WERI-Rb-1 (cell line): ENCODE measurements around the gene VTI1A.
A peak's percentile ranks its signal among the peaks of the same experiment; 100 is the strongest.

ENCODE experiments used
- DNase-seq: peaks from one replicate; pipeline ENCODE4 v3.0.0-alpha.2; 2020
- H3K27ac ChIP-seq: fragments of 250-450 bp; sonication (Bioruptor Pico); 2 replicates; pipeline ENCODE4 v1.5.1; 2020; ENCODE audit warnings: mild to moderate bottlenecking, moderate library complexity
- H3K27me3 ChIP-seq: fragments of 250-450 bp; sonication (Bioruptor Pico); 2 replicates; pipeline ENCODE4 v1.5.1; 2021; ENCODE audit warnings: mild to moderate bottlenecking, low read depth, moderate library complexity; ENCODE audit not compliant: insufficient read depth, severe bottlenecking
- H3K36me3 ChIP-seq: fragments of 250-450 bp; sonication (Bioruptor Pico); 2 replicates; pipeline ENCODE4 v1.5.1; 2020; ENCODE audit warnings: mild to moderate bottlenecking, moderate library complexity
- H3K4me3 ChIP-seq: 2 replicates; pipeline ENCODE4 v1.5.1; 2011; ENCODE audit warnings: low read depth, mild to moderate bottlenecking, control low read depth, low read length
- H3K9me3 ChIP-seq: fragments of 250-450 bp; sonication (Bioruptor Pico); 2 replicates; pipeline ENCODE4 v1.5.1; 2021; ENCODE audit warnings: mild to moderate bottlenecking, moderate library complexity; ENCODE audit not compliant: severe bottlenecking
- TF ChIP-seq, protein P1 (sequence below): IDR thresholded peaks from 2 replicates; pipeline ENCODE4 v1.5.1; 2011; ENCODE audit warnings: low read depth, mild to moderate bottlenecking, control low read depth, inconsistent platforms, low read length

Gene VTI1A

DNA sequence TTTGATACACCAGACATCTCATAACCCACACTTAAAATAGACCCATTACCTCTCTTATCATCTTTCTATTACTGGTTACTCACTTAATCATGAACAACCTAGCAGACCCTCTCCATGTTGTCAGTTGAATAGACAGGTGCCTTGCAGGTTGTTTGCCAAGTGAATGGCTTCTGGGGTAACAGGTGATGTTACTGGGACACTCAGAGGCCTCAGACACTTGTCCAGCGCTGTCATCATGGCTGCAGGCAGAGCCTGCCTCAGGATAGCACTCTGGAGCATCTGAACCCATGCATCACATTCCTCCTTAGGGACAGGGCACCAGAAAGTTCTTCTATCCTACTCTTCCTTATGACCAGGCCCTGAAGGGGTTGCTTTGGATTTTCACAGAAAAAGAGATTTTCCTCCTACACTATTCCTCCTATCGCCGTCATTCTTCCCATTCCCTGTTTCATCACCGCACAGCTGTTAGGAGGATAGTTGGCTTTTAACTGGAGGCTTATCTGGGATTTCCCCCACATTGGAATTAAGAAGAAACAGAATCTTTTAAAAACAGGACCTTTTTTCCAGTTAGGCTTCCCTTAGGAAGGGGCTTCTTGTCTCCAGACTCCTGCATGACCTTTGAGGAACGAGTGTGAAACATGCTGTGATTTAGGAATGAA, 182.1 kb downstream of the VTI1A start:
- TF ChIP-seq, protein P1, sequence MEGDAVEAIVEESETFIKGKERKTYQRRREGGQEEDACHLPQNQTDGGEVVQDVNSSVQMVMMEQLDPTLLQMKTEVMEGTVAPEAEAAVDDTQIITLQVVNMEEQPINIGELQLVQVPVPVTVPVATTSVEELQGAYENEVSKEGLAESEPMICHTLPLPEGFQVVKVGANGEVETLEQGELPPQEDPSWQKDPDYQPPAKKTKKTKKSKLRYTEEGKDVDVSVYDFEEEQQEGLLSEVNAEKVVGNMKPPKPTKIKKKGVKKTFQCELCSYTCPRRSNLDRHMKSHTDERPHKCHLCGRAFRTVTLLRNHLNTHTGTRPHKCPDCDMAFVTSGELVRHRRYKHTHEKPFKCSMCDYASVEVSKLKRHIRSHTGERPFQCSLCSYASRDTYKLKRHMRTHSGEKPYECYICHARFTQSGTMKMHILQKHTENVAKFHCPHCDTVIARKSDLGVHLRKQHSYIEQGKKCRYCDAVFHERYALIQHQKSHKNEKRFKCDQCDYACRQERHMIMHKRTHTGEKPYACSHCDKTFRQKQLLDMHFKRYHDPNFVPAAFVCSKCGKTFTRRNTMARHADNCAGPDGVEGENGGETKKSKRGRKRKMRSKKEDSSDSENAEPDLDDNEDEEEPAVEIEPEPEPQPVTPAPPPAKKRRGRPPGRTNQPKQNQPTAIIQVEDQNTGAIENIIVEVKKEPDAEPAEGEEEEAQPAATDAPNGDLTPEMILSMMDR, result no peak
- H3K27me3 ChIP-seq, result no peaks in the 10 kb centered on the region
- H3K27ac ChIP-seq, result peak overlapping the region; percentile 42
- H3K36me3 ChIP-seq, result no peaks in the 10 kb centered on the region; the same call in 1 of the 2 replicates
- no peak overlapping the region for H3K4me3 ChIP-seq
- DNase-seq, result no peak
- no peaks in the 10 kb centered on the region for H3K9me3 ChIP-seq

DNA sequence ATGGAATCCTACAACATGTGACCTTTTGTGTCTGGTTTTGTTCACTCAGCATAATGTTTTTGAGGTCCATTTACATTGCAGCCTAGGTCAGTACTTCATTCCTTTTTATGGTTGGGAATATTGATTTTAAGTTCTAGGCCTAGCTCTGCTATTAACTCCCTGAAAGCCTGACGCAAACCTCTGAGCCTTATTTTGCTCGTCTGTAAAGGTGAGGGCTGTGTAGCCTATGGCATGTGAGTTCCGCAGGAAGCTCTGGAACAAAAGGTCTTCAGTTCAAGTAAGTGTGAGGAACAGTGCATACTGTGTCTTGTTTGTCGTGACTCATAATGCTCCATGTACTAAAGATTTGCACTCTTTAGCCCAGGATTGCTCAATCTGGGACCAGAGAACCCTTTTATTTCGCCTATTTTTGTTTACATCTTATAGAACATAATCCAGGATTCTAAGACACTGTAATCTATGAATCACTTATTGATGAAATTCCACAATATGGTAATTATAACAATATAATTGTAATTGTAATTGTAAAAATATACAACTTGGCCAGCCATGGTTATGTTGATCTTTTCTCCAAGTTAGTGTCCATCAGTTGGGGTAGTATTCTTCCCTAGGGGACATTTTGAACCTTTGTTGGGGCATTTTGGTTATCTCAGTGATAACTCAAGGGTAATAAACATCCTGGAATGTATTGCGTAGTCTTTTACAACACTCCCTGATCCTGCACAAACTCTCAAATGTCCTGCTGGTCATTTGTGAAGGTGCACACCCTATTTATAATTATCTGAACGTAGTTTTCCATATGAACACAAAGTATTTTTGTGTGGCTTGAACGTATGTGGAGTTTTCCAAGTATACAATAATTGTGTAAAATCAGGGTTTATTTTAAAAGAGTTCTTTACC, 184.7 kb downstream of the VTI1A start:
- no peak overlapping the region for H3K4me3 ChIP-seq
- H3K36me3 ChIP-seq, result no peaks in the 10 kb centered on the region; the same call in 1 of the 2 replicates
- DNase-seq, result no peak
- TF ChIP-seq, protein P1, result no peak
- no peaks in the 10 kb centered on the region for H3K27me3 ChIP-seq
- no peak overlapping the region for H3K27ac ChIP-seq
- H3K9me3 ChIP-seq, result no peaks in the 10 kb centered on the region

DNA sequence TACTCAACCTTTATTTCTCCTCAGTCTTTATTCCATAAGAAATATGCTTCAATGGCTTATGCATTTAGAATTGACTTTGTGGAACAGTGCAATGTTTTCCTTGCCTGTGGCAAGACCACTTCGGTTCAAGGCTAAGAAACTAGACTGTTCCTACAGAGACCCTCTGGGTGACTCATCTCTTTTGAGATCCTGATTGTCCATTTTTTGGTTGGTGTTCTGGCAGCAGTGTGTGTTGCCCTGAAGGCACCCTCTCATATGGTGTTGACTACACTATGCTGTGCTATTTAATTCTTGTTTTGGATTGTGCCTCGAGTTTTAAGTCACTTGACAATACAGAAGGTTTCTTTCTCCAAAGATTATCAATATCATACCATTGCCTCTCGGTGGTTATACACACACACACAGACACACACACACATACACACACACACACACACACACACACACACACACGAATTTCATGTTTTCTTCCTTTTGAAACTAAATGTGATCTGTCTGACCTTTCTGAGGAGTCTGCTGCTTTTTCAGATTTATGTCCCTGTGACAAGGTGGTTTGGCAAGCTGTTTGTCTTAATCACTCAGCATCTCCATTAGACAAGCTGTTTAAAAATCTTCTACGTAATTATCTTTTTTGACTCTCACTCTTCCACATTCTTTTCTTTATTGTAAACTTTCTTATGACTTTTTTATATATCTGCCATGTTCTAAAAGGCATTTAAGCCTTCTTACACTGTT, 187.2 kb downstream of the VTI1A start:
- Histone ChIP-seq H3K4me3 (no peak overlapping the region), H3K36me3 (no peaks in the 10 kb centered on the region; the same call in 1 of the 2 replicates), H3K27ac (no peak overlapping the region), H3K27me3 (no peaks in the 10 kb centered on the region), H3K9me3 (no peaks in the 10 kb centered on the region)
- TF ChIP-seq, protein P1, result no peak
- DNase-seq, result no peak

DNA sequence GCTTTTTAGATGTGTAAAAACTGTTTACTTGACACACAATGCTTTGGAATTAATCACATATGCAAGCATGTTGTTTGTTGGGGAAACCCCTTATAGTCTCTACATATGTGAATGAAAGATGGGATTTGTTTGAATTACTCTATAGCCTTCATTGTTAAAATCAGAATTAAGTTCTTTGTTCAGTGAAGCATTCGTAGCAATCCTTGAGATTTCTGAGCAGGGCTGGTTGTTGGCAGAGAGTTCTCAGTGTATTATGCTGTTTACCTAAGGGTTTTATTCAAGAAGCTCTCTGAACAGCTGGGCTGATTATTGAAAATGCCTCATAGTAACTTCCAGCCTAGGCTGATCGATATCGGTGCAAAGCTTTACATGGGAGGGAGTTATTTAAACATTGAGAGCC, 190.9 kb downstream of the VTI1A start:
- Histone ChIP-seq H3K4me3 (no peak overlapping the region), H3K27ac (no peak overlapping the region), H3K36me3 (no peaks in the 10 kb centered on the region), H3K27me3 (no peaks in the 10 kb centered on the region), H3K9me3 (no peaks in the 10 kb centered on the region)
- no peak for DNase-seq
- TF ChIP-seq, protein P1, result no peak

DNA sequence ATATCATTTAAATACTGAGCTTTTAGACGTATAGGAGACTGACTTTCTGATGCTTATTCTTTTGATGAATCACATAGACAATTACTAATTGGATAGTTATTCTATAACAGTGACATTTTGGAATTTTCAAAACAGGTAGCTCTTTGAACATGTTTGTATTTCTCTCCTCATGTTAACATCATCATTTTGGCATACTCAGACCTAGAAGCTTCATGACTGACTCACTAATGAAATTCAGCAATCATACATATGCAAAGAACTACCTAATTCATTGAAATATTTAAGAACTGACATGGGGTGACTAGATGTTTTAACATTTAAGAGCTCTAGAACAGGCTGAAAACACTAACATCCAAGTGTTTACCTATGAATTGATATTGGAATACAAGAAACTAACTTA, 192.3 kb downstream of the VTI1A start:
- no peak overlapping the region for H3K27ac ChIP-seq
- no peak for DNase-seq
- TF ChIP-seq, protein P1, result no peak
- no peaks in the 10 kb centered on the region for H3K36me3 ChIP-seq
- no peak overlapping the region for H3K4me3 ChIP-seq
- H3K9me3 ChIP-seq, result no peaks in the 10 kb centered on the region
- H3K27me3 ChIP-seq, result no peaks in the 10 kb centered on the region
